HG02759 (cell line): ENCODE results near the gene ISL1.

ENCODE experiments used
- ATAC-seq: cut with Tn5 transposase; IDR thresholded peaks from one replicate; pipeline ENCODE4 v1.9.1; 2021; ENCODE audit warnings: mild to moderate bottlenecking, moderate library complexity; ENCODE audit not compliant: unreplicated experiment

ISL1 gene

GRCh38 chr5:51386916-51387883 is 4.0 kb downstream of the ISL1 start:
- ATAC-seq = no peak

DNA sequence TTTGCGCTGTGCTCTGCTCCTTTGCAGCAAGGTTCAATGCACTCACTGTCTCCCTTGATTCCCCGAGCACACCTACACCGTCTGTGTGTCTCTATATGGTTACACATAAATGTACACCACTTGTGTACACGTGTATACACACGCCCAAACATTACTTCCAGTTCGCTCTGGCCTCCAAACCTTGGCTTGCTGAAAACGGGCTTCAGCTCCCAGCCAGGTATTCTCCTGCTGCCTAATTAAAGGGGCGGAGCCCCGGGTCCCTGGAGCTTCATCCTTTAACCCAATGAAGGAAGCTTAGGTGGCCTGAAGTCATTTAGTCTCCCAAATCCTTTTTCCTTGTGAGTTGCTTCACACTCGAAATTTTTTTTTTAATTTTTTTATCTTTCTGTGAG is 4.6 kb downstream of the ISL1 start:
- ATAC-seq = no peak

GRCh38 chr5:51388488-51389287 is 5.4 kb downstream of the ISL1 start:
- no peak for ATAC-seq

DNA sequence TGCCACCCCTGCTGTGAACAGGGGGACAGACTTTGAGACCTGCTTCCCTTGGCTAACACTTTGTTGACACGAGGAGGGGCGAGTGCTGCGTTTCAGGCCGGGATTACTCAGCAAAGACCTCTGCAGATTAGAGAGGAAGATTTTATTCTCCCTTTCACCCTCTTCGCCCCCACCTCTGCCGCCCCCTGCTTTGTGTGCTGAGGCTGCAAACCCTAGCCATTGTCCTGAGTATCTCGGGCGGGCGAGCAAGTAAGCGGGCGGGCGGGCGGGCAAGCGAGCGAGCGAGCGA is 6.0 kb downstream of the ISL1 start:
- ATAC-seq = no peak

DNA sequence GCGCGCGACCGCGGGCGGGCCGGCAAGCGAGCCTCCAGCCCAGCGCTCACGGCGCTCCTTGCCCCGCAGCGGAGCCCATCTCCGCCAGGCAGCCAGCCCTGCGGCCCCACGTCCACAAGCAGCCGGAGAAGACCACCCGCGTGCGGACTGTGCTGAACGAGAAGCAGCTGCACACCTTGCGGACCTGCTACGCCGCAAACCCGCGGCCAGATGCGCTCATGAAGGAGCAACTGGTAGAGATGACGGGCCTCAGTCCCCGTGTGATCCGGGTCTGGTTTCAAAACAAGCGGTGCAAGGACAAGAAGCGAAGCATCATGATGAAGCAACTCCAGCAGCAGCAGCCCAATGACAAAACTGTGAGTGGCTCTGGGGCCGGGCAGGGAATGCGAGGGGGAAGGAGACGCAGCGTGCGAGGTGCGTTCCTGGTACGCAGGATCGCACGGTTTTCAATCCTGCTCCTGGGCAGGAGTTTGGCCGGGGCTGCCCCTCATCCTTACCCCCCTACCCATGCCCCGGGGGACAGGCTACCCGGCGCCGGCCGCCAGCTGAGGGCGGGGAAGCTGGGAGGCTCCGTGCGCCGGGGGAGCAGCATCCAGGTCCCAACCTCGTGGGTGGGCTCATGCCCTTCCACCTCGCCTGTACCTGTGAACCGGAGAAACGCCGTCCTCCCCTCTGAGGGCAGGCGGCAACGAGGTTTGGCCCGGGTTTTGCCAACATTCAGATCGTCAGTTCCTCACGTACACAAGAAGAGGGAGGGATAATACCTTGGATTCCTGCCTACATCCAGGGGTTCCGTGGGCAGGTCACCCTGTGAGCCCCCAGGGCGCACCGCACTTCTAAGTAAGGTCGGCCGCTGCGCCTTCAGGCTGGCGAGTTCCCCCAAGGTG is 6.6 kb downstream of the ISL1 start:
- ATAC-seq = no peak

GRCh38 chr5:51391175-51391574 is 7.9 kb downstream of the ISL1 start:
- no peak for ATAC-seq

- no peak for ATAC-seq
Observed at GRCh38 chr5:51392689-51393199, 9.5 kb downstream of the ISL1 start.

DNA sequence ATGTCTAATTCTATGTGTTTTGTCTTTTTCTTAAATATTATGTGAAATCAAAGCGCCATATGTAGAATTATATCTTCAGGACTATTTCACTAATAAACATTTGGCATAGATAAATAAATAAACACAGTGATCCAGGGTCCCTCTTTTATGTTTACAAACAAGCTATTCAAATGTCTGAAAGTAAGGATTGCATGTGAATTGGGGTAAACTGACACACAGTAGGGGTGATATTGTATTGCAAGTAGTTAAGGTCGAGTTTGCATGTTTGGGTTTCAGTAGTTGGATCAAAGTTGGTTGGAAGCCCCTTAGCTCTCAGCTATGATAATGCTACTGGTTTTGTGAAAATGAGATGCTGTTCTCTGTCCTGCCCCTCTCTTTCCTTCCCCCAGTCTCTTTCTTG is 11.4 kb downstream of the ISL1 start:
- ATAC-seq = no peak

GRCh38 chr5:51395245-51395644 is 12.0 kb downstream of the ISL1 start:
- no peak for ATAC-seq

DNA sequence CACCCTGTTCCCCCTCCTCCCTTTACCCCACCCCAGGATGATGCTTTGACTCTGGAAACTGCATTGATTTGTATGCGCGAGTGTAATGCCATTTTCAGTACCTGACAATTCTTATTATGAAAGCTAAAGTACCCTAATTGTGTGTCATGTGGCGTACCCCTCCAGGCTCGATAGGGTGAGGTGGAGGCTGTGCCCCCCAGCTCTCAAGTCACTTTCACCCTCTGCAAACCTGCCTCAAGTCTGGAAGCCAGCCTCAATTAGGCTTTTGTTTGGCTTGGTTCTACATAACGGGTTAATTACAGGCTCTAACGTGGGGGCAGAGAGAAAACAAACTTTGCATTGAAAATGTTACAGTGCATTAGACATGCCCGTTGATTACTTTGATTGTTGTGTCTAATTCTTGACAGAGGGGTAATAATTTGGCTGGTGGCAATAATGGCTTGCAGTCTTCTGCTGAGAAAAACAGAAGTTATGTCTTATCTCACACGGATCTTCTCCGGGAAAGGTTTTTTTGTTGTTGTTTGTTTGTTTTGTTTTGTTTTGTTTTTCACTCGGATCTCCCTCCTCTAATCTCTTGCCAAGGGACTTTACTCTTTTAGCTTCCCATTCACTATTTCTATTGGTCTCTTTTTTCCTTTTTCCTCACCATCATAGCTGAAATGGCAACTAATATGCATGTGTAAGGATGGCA is 12.6 kb downstream of the ISL1 start:
- ATAC-seq = no peak

- no peak for ATAC-seq
Observed at GRCh38 chr5:51396797-51397196, 13.5 kb downstream of the ISL1 start.

DNA sequence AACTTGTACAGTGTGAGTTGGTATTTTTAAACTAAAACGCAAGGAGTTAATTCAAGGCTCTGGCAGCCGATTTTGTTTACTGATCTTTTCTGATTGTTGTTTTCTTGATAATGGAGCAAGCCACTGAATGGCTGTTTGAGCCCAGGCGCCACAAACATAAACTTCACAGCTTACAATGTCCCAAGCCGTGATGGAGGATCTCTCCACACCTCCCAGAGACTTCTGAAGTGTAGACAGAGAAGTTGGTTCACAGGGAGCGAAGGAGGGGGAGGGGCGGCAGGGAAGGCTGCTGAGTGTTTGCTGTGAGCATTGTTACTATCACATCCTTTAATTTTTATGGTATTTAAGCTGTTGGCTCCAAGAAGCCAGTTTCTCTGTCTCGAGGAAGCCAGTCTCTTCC is 14.7 kb downstream of the ISL1 start:
- ATAC-seq = no peak

DNA sequence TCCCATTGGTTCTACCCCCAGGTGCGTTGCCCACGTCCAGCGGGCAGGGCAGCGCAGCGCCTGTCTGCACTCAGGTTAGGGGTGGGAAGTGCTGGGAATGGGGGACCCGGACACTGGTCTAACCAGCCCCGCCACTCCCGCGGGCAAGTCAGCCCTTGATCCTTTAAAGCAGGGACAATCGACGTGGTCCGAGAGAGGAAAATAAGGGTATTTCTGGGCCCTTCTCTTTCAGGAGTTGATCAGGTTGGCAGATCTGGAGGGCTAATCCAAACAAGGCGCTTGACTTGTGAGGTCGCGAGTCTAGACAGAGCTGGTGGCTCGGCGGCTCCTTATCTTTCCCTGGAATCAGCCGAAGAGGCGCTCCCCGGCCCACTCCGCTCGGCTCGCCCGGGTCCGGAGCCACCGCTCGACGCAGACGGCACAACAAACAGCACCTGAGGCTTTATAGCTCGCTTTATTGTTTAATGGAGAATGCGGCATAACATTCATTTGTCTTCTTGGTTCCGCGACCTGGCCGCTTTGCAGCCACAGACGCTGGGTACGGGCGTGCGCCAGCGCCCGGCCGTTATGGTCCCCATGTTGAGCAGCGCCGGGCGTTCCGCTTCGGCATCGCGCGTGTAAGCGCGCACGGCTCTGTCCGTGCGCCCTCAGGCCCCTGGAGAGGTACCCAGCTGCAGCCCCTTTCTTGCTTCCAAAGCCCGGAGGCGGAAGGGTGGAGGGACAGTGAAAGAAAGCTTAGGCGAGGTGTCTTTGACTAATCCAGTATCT is 15.8 kb downstream of the ISL1 start:
- no peak for ATAC-seq

- no peak for ATAC-seq
Observed at GRCh38 chr5:51399643-51400006, 16.4 kb downstream of the ISL1 start.

- ATAC-seq = no peak
Observed at GRCh38 chr5:51404255-51404654, 21.0 kb downstream of the ISL1 start.

DNA sequence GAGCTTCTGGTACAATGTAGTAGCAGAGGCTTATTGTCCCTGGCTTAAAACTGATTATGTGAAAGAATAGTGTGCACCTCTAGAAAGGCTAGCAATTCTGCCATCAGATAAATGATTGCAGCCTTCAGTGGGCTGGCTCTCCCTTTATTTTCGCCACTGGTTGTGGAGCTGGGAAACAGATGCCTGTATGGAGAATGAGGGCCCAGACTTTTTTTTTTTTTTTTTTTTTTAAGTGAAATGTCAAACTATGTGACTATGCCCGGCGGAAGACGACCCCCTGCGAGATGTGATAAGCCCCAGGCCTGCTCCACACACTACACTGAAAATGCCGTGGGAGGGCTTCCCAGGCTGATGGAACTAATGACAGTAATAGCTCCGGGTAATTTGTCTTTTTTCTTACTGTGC is 28.7 kb downstream of the ISL1 start:
- no peak for ATAC-seq

DNA sequence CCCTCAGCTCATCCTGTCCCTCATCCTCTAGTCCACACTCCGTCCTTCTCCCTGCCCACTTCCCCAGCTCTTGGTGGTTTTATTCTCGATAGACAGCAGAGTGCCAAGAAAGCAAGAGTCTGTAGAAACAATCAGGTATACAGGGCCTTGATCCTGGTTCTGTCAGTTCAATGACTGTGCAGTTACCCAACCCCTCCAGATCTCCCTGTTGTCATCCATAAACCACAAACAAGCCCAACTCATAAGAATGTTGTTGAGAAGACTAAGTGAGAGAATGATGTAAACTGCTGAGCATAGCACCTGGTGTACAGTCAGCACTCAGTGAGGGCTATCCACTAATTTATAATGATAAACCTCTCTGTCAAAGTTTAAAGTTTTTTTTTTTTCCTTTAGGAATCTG is 31.3 kb downstream of the ISL1 start:
- no peak for ATAC-seq

DNA sequence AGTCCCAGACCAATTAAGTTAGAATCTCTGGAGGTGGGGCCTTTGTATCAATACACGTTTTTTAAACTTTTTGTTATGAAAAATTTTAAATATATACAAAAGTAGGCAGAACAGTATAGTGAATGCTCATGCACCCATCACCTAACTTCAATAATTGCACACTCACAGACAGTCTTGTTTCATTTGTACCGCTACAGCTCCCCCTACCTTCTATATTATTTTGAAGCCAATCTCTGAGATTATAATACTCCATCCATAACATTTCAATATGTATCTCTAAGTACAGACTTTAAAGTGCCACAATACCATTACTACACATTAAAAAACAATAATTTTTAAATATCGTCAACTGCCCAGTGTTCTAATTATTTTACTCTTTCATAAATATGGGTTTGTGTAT is 32.9 kb downstream of the ISL1 start:
- no peak for ATAC-seq

GRCh38 chr5:51433052-51433710 is 49.9 kb downstream of the ISL1 start:
- ATAC-seq = no peak
